Parathyroid adenoma (tissue), 2 donors: Measurements from ENCODE around the gene NDUFAF8.

Experiments used
- H2AFZ ChIP-seq: fragments of 300-600 bp; sonication (generic); one replicate; pipeline ENCODE4 v1.7.0; 2017; ENCODE audit warnings: antibody characterized with exemption, mild to moderate bottlenecking
- H3K27ac ChIP-seq: fragments of 300-600 bp; sonication (generic); one replicate; pipeline ENCODE4 v1.7.0; 2017
- H3K27me3 ChIP-seq: fragments of 300-600 bp; sonication (generic); one replicate; pipeline ENCODE4 v1.7.0; 2017; ENCODE audit warnings: low read length; ENCODE audit not compliant: control insufficient read depth, insufficient read depth
- H3K36me3 ChIP-seq: fragments of 300-600 bp; sonication (generic); one replicate; pipeline ENCODE4 v1.7.0; 2017; ENCODE audit warnings: low read length; ENCODE audit not compliant: control insufficient read depth, insufficient read depth
- H3K4me1 ChIP-seq: fragments of 300-600 bp; sonication (generic); one replicate; pipeline ENCODE4 v1.7.0; 2017; ENCODE audit warnings: control low read depth
- H3K4me2 ChIP-seq: fragments of 300-600 bp; sonication (generic); one replicate; pipeline ENCODE4 v1.7.0; 2017; ENCODE audit warnings: low read length
- H3K4me3 ChIP-seq: fragments of 300-600 bp; sonication (generic); one replicate; pipeline ENCODE4 v1.7.0; 2017; ENCODE audit warnings: low read depth, low read length
- H3K79me2 ChIP-seq: fragments of 300-600 bp; sonication (generic); one replicate; pipeline ENCODE4 v1.7.0; 2017; ENCODE audit warnings: control low read depth
- H3K9ac ChIP-seq: fragments of 300-600 bp; sonication (generic); one replicate; pipeline ENCODE4 v1.7.0; 2017; ENCODE audit warnings: mild to moderate bottlenecking
- H3K9me3 ChIP-seq: fragments of 300-600 bp; sonication (generic); one replicate; pipeline ENCODE4 v1.7.0; 2017; ENCODE audit warnings: low read length; ENCODE audit not compliant: control insufficient read depth
- CTCF ChIP-seq: fragments of 300-600 bp; sonication (generic); IDR thresholded peaks from one replicate; pipeline ENCODE4 v1.7.0; 2017; ENCODE audit warnings: antibody characterized with exemption, mild to moderate bottlenecking
- donor health status: primary hyperparathyroidism.

Gene NDUFAF8

GRCh38 chr17:81260641-81261040 lies 21.5 kb downstream of the NDUFAF8 start:
- no peaks in the 10 kb centered on the region for H3K36me3 ChIP-seq
- no peaks in the 10 kb centered on the region for H3K9me3 ChIP-seq
- H3K9ac ChIP-seq: no peak overlapping the region
- H2AFZ ChIP-seq: no peak overlapping the region
- no peak for TF ChIP-seq CTCF
- H3K4me1 ChIP-seq: peaks cover 11% of the 10 kb centered on the region
- H3K27me3 ChIP-seq: no peaks in the 10 kb centered on the region
- H3K4me3 ChIP-seq: no peak overlapping the region
- no peak overlapping the region for H3K4me2 ChIP-seq
- H3K79me2 ChIP-seq: peaks cover 1% of the 10 kb centered on the region
- H3K27ac ChIP-seq: no peak overlapping the region

GRCh38 chr17:81261096-81261495 lies 22.0 kb downstream of the NDUFAF8 start:
- H3K4me3 ChIP-seq: no peak overlapping the region
- peaks cover 7% of the 10 kb centered on the region for H3K4me1 ChIP-seq
- TF ChIP-seq CTCF: no peak
- no peak overlapping the region for H3K9ac ChIP-seq
- no peaks in the 10 kb centered on the region for H3K9me3 ChIP-seq
- H3K36me3 ChIP-seq: no peaks in the 10 kb centered on the region
- no peak overlapping the region for H3K4me2 ChIP-seq
- H3K27me3 ChIP-seq: no peaks in the 10 kb centered on the region
- no peak overlapping the region for H3K27ac ChIP-seq
- peaks cover 3% of the 10 kb centered on the region for H3K79me2 ChIP-seq
- H2AFZ ChIP-seq: no peak overlapping the region

- Histone ChIP-seq H3K27me3 (no peaks in the 10 kb centered on the region), H3K27ac (no peak overlapping the region), H3K4me3 (no peak overlapping the region), H3K4me2 (no peak overlapping the region), H3K9me3 (no peaks in the 10 kb centered on the region), H2AFZ (no peak overlapping the region), H3K4me1 (peaks cover under 1% of the 10 kb centered on the region), H3K79me2 (peaks cover 3% of the 10 kb centered on the region), H3K9ac (no peak overlapping the region), H3K36me3 (no peaks in the 10 kb centered on the region)
- TF ChIP-seq CTCF: no peak
These were observed 22.6 kb downstream of the NDUFAF8 start for GRCh38 chr17:81261582-81262336.

- no peak overlapping the region for H2AFZ ChIP-seq
- H3K79me2 ChIP-seq: peaks cover 3% of the 10 kb centered on the region
- TF ChIP-seq CTCF: no peak
- H3K9me3 ChIP-seq: no peaks in the 10 kb centered on the region
- no peak overlapping the region for H3K27ac ChIP-seq
- no peaks in the 10 kb centered on the region for H3K27me3 ChIP-seq
- no peaks in the 10 kb centered on the region for H3K4me1 ChIP-seq
- no peak overlapping the region for H3K4me3 ChIP-seq
- H3K9ac ChIP-seq: no peak overlapping the region
- no peak overlapping the region for H3K4me2 ChIP-seq
- no peaks in the 10 kb centered on the region for H3K36me3 ChIP-seq
These were observed 24.5 kb downstream of the NDUFAF8 start for GRCh38 chr17:81263371-81264181.
